HG02973 (cell line): ENCODE data around the gene CRIP3.

Source experiments
- ATAC-seq: cut with Tn5 transposase; IDR thresholded peaks from one replicate; pipeline ENCODE4 v1.9.1; 2021; ENCODE audit warnings: moderate library complexity; ENCODE audit not compliant: unreplicated experiment

Gene CRIP3

DNA sequence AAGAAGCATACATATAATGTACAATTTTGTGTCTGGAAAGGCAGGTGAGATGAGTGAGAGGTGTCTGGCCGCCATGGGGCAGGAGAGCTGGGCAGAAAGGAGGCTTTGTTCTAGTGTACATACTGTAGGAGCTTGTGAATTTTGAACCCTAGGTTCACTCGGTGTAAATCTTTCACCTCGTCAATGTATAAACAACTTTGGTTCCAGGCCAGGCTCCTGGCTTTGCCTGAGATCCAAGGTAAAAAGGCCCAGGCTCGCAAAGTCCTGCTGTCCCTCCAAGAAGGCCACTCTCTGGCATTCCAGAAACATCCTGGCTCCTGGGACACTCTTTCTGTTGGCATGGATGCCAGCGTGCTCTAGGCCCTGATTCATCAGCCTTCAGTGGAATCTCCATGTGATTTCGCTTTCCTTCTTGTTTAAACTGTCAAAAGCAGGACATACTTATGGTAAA lies 17.7 kb downstream of the CRIP3 start:
- ATAC-seq: no peak

DNA sequence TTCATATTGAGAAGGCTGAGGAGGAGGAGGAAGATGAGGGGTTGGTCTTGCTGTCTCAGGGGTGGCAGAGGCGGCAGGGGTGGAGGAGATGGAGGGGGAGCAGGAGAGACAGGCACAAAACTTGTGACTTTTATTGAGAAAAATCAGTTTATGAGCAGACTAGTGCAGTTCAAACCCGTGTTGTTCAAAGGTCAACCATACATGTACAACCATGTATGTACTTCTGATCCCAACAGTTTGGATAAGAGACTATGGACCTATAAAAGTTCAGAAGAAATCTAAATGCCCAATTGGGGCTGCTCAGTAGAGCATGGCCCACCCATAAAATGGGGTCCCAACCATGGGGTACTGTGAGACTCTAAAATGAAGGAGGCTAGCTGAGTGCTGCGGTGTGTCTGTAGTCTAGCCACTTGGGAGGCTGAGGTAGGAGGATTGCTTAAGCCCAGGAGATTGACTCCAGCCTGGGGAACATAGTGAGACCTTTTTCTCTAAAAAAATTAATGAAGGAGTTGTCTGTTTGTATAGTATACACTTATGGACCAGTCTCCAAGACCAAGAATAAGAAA lies 18.2 kb downstream of the CRIP3 start:
- ATAC-seq: no peak

- ATAC-seq: no peak
Measured at GRCh38 chr6:43287717-43288679, 20.6 kb downstream of the CRIP3 start.

DNA sequence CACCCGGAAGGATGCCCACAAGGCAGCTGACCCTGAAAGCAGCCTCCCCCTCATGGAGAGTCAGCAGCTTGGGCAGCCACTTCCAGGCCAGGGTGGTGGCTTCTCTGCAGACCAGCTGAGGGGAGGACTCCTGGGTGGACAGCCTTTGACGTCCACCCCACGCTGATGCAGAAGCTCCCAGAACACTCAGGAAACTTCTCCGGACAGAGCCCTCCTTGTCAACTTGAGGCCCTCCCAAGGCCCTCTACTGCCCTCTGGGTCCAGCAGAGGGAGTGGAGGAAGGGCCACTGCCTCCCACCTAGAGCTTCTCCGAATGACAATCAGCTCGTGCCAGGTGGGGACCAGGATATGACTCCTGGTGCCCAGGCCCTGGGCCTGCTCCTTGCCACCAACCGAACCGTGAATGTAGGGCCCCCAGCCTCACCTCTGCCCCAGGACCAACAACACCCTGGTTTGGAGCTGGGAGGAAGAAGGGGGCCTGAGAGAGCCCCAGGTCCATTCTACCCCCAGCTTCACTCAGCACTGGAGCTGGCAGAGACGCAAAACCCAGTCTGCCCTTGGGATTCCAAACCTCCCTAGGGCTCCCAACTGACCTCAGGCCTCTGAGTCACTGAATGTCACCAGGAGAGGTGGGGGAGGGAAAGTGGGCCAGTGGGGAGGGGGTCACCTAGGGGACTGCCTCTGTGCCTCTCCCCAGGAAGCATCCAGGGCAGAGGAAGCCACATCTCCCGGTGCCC lies 21.5 kb downstream of the CRIP3 start:
- no peak for ATAC-seq

DNA sequence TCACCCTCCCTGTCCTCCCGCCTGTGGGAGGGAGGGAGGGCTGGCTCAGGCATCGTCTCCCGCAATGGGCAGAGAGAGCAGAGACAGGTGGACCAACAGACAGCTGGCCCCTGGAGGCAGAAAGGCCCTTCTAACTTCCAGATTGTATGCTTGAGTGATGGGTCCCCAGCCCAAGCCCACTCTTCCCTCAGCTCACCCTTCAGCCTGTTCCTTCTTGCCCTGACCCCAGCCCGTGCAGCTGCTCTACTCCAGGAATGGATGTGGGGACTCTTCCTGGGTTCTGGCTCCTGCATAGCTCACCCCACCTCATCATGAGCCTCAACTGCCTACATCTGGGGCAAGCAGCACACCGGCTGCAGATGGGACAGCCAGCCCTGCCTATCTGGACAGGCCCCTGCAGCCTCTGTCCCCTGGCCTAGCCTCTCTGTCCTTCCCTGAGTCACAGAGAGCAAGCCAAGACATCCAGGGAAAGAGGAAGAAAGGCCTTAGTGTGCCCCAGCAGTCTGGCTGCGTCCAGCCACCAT lies 22.1 kb downstream of the CRIP3 start:
- ATAC-seq: no peak

GRCh38 chr6:43285832-43286231 lies 22.8 kb downstream of the CRIP3 start:
- no peak for ATAC-seq

- no peak for ATAC-seq
Measured at GRCh38 chr6:43284991-43285781, 23.4 kb downstream of the CRIP3 start.

- ATAC-seq: no peak
Measured at GRCh38 chr6:43283905-43284304, 24.7 kb downstream of the CRIP3 start.

GRCh38 chr6:43283514-43283901 lies 25.1 kb downstream of the CRIP3 start:
- no peak for ATAC-seq

- no peak for ATAC-seq
Measured at GRCh38 chr6:43282636-43283513, 25.8 kb downstream of the CRIP3 start.

GRCh38 chr6:43282060-43282459 lies 26.6 kb downstream of the CRIP3 start:
- ATAC-seq: no peak

DNA sequence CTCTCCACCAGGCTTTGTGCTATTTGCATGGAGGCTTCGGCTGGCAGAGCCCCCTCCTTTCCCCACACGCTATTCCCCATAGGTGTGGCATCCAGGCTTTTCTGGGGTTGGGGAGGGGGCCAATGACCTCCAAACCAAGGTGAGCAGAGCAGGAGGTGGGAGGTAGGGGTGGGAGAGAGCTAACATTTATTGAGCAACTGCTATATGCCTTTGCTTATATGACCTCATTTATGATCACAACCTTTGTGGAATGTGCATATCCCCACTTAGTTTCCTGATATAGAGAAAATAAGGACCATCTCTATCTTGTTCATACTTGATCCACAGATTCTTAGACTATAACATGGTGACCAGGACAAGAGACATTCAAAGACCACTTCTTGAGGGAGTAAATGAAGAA lies 28.4 kb downstream of the CRIP3 start:
- ATAC-seq: no peak

DNA sequence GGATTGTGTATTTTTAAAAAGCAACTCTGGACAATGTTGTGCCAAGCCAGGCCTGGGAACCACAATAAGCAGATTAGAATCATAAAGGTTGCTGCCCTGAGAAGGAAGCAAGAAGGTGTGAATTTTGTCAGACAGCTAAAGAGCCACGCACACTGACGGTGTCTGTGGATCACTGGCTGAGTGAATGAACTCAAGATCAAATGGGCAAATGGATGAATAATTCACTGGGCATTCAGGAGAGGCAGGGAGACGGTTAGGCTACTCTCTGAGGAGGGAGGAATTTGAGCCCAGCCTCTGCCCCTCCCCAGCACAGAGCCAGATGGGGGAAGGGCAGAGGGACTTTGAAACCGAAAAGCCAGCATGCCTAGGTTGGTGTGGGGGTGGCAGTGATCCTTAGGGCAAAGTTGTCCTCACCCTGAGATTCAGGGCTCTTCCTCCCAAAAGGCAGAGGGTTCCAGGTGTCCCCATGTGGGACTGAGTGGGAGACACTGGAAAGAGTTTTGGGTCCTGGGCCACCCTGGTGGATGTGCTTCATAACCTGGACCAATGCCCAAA lies 30.0 kb downstream of the CRIP3 start:
- ATAC-seq: no peak

GRCh38 chr6:43277643-43278523 lies 30.7 kb downstream of the CRIP3 start:
- no peak for ATAC-seq

DNA sequence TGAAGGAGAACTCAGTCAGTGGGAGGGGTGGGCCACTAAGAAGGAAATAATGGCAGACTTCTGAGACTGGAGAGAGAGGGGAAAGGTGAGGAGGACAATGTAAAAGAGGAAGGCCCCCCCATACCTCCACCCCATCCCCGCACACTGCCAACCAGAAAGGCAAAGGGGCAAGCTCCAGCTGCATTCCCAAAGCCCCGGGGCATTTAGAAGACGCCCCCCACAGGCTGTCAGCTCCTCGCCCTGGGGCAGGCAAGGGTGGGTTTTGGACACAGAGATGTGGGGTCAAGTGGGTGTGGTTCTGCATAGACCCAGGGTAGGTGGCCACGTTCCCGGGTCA lies 31.4 kb downstream of the CRIP3 start:
- ATAC-seq: no peak

GRCh38 chr6:43276577-43277305 lies 31.9 kb downstream of the CRIP3 start:
- no peak for ATAC-seq

DNA sequence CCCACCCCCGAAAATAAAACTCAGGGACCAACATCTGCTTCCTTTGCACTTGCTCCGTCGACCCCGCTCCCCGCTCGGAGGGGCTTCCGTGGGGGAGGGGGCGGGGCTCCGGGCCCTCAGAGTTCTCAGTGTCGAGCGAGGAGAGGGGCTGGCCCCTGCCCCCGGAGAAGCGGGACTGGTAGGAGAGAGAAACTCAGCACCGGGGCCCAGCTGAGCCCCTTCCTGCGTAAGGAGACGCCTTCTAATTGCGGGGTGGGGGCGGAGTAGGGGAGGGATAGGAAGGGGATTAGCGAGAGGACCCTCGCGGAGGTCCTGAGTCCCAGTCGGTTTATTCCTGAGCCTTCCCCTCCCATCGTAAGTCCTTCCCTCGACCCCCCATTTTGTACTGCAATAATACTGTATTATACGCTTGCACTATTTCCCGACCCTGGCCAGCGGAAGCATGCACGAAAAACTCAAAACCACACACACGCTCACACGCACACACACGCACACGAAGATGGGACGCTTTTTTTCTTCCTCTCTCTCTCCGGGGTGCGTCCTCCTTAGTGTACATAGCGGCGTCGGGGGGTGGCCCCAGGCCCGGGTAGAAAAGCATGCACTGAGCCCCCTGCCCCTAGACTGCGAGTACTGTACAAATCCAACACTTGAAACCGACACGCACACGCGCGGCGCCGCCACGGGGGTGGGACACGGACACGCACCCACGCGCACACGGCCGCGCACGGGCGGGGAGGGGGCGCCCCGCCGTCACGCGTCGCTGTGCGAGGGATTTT lies 32.6 kb downstream of the CRIP3 start:
- ATAC-seq: no peak
